ENCODE data around the gene MRC1. TPM values are rescaled to one million over a fixed set of nuclear protein-coding genes. Genes with fewer than 3 reads are reported as not detected.

MRC1 gene
- total and polyA plus RNA-seq, 2 of the 8 experiments (the other 6 are each of a cell fraction or from before 2014, with no cell fraction given) = 0.03 to 0.06 TPM

DNA sequence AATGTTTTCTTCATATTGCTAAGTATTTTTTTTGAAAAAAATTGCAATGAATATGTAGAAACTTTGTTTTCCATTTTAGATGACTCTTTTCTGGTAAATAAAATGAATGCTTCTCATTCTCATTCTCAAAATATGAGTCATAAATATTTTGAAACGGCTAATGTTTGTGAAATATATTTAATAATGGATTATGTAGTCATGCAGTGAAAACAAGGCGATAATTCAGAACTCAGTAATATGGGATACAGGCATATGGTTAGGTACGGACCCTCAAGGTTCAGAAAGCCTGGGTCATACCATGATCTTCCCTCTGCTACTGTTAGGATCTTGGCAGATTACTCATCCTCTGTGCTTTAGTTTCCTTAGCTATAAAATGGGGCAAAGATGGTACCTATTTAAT is 96.3 kb downstream of the MRC1 start (continued):
- no peak for TF ChIP-seq SP2 (IDR thresholded peaks at IDR 0.05; ENCODE audit: low read length)
- TF ChIP-seq, protein P1, sequence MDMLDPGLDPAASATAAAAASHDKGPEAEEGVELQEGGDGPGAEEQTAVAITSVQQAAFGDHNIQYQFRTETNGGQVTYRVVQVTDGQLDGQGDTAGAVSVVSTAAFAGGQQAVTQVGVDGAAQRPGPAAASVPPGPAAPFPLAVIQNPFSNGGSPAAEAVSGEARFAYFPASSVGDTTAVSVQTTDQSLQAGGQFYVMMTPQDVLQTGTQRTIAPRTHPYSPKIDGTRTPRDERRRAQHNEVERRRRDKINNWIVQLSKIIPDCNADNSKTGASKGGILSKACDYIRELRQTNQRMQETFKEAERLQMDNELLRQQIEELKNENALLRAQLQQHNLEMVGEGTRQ (IDR thresholded peaks at IDR 0.05; ENCODE audit: low read length) = no peak
- TF ChIP-seq YY1 (IDR thresholded peaks at IDR 0.05; ENCODE audit: low read depth, low read length) = no peak
- no peak for TF ChIP-seq RAD21 (IDR thresholded peaks at IDR 0.05 in 1 of 2, conservative IDR thresholded peaks at IDR 0.05 in 1 of 2; ENCODE audit: low read depth in 2 of 2, low read length in 2 of 2)
- TF ChIP-seq GTF2F1 (IDR thresholded peaks at IDR 0.05; ENCODE audit: borderline replicate concordance, low read depth, low read length) = no peak
- no peak for TF ChIP-seq EZH2 (IDR thresholded peaks at IDR 0.05; ENCODE audit: low read depth, low read length, severe bottlenecking)
- no peak for TF ChIP-seq KDM1A (IDR thresholded peaks at IDR 0.05; ENCODE audit: borderline replicate concordance, low read length)
- no peak for TF ChIP-seq TEAD4 (IDR thresholded peaks at IDR 0.05; ENCODE audit: low read depth, low read length)
